ENCODE measurements around the gene PDE9A. TPM values are rescaled to one million over a fixed set of nuclear protein-coding genes. Genes with fewer than 3 reads are reported as not detected.

Gene PDE9A
- total RNA-seq, 1 experiment from 2014 or later = 44.8 TPM

DNA sequence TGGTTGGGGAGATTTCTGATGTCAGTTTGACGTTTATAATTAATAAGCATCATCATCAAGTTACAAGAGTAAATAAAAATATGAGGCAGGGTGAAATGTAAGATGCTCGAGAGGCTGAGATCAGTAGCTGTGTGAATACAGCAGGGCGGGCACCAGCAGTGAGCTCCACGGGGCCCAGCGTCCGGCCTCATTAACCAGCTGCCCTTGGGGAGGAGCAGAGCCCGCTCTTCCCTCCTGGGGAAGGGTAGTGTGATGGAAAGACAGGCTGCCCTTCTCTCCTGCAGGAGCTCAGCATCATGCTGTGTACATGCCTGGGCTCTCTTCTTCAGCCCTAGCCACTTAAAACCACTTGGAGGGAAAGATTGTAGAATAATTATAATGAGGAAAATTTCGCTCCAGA is 23.4 kb downstream of the PDE9A start (continued):
- TF ChIP-seq, protein P1, sequence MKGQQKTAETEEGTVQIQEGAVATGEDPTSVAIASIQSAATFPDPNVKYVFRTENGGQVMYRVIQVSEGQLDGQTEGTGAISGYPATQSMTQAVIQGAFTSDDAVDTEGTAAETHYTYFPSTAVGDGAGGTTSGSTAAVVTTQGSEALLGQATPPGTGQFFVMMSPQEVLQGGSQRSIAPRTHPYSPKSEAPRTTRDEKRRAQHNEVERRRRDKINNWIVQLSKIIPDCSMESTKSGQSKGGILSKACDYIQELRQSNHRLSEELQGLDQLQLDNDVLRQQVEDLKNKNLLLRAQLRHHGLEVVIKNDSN (CRISPR knock-in tag; IDR thresholded peaks at IDR 0.05) = no peak
- TF ChIP-seq TEAD1 (CRISPR knock-in tag; IDR thresholded peaks at IDR 0.05) (no peak), GTF2I (CRISPR knock-in tag; conservative IDR thresholded peaks at IDR 0.05) (no peak), NR2C2 (CRISPR knock-in tag; IDR thresholded peaks at IDR 0.05) (no peak)
- TF ChIP-seq, protein P2, sequence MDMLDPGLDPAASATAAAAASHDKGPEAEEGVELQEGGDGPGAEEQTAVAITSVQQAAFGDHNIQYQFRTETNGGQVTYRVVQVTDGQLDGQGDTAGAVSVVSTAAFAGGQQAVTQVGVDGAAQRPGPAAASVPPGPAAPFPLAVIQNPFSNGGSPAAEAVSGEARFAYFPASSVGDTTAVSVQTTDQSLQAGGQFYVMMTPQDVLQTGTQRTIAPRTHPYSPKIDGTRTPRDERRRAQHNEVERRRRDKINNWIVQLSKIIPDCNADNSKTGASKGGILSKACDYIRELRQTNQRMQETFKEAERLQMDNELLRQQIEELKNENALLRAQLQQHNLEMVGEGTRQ (CRISPR knock-in tag; IDR thresholded peaks at IDR 0.05) = no peak

DNA sequence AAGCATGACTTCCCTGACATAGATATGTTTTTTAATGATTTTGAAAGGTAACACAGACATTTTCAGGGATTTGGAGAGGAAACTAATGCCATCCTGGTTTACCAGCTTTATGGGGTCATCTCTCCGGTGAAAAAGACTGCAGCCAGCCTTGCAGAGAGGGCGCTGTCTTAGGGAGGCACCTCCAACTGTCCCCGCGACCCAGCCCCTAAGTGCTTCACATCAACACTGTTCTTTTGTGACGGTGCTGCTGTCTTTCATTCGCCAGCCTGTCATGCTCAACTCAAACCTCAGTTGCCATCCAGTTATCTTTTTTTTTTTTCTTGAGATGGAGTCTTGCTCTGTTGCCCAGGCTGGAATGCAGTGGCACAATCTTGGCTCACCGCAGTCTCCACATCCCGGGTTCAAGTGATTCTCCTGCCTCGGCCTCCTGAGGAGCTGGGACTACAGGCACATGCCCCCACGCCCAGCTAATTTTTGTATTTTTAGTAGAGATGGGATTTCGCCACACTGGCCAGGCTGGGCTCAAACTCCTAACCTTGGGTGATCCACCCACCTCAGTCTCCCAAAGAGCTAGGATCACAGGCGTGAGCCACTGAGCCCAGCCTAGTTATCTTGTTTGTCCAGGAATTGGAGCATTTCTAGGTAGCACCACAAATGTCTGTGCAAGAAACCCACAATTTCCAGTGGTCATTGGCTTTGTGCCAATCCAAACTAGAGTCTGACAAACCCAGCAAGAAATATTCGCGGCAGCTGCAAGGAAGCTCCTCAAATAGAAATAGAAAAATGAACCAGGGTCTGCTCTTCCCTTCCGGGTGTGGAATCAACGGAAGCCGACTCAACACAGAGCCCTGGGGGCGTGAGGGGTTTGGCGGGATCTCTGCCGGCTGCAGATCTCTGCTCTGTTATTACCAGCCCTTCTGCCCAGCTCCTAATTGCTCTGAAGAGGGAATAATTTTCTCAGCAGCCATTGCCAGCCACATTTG is 24.2 kb downstream of the PDE9A start:
- CTCF ChIA-PET = interaction anchor here (0.6 to 4.2 kb wide), 7 partner anchors 9 to 84 kb away, joined by 3 to 26 read pairs (median 5); partner anchors contain the start of gene PDE9A
- POLR2A ChIA-PET = no interaction called here
- Mint-ChIP-seq H3K27ac (no peak overlapping the region), H3K36me3 (peaks cover 15% of the 10 kb centered on the region), H3K4me3 (no peak overlapping the region), H3K27me3 (ENCODE audit: low read depth) (no peaks in the 10 kb centered on the region; the same call in 1 of the 2 replicates), H3K9me3 (no peaks in the 10 kb centered on the region), H3K4me1 (peaks cover 44% of the 10 kb centered on the region)
- TF ChIP-seq, protein P3, sequence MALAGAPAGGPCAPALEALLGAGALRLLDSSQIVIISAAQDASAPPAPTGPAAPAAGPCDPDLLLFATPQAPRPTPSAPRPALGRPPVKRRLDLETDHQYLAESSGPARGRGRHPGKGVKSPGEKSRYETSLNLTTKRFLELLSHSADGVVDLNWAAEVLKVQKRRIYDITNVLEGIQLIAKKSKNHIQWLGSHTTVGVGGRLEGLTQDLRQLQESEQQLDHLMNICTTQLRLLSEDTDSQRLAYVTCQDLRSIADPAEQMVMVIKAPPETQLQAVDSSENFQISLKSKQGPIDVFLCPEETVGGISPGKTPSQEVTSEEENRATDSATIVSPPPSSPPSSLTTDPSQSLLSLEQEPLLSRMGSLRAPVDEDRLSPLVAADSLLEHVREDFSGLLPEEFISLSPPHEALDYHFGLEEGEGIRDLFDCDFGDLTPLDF (CRISPR knock-in tag; IDR thresholded peaks at IDR 0.05) = no peak
- TF ChIP-seq GRHL2 (CRISPR knock-in tag; IDR thresholded peaks at IDR 0.05; ENCODE audit: insufficient replicate concordance, severe bottlenecking) (no peak), TEAD1 (CRISPR knock-in tag; IDR thresholded peaks at IDR 0.05) (no peak), ZNF317 (CRISPR knock-in tag; IDR thresholded peaks at IDR 0.05; ENCODE audit: borderline replicate concordance, low read depth) (no peak), NFE2L1 (CRISPR knock-in tag; IDR thresholded peaks at IDR 0.05) (no peak), GTF2I (CRISPR knock-in tag; conservative IDR thresholded peaks at IDR 0.05) (no peak), ZNF121 (CRISPR knock-in tag; IDR thresholded peaks at IDR 0.05) (peak; percentile 24; the same call in 1 of the 2 replicates)
- no peak for DNase-seq (ENCODE audit: low spot score)
- no peak for ATAC-seq

DNA sequence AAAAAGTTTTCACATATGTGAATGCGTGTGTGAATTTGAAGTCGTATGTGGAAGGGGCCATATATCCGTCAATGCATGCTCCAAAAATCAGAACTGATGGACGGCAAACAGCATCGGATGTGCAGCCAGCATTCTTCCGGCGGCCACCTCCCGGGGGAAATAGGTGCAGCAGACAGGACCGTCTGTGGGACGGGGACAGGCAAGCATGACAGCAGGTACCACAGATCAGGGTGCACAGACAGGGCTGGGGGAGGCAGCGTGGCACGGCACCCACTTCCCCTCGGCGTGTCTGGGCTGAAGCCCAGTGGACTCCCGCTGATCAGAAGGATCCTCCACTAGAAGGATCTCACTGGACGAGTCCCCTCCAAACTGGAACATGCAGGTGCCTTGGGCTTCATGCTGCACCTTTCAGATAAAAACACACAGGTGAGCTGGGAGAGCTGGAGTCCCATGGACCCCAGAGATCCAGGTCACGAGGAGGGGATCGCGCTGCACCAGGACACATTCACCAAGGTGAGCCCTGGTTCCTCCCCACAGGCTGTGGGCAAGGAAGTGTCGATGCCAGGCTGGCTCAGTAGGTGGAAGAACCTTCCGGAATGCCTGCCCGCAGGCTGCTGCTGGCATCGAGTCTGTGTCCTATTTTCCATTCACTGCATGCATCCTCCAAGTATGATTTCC is 25.3 kb downstream of the PDE9A start:
- Mint-ChIP-seq H3K36me3 (peaks cover 15% of the 10 kb centered on the region), H3K4me3 (no peak overlapping the region), H3K27me3 (ENCODE audit: low read depth) (no peaks in the 10 kb centered on the region; the same call in 1 of the 2 replicates), H3K9me3 (no peaks in the 10 kb centered on the region), H3K4me1 (peaks cover 32% of the 10 kb centered on the region), H3K27ac (peak overlapping the region; percentile 45; the same call in 1 of the 2 replicates)
- no peak for ATAC-seq
- DNase-seq (ENCODE audit: low spot score) = no peak
- ChIA-PET CTCF (interaction anchor here (0.7 to 4.2 kb wide), 11 partner anchors 10 to 139 kb away, joined by 3 to 26 read pairs (median 4); partner anchors contain the start of gene PDE9A), POLR2A (no interaction called here)
- TF ChIP-seq, protein P4, sequence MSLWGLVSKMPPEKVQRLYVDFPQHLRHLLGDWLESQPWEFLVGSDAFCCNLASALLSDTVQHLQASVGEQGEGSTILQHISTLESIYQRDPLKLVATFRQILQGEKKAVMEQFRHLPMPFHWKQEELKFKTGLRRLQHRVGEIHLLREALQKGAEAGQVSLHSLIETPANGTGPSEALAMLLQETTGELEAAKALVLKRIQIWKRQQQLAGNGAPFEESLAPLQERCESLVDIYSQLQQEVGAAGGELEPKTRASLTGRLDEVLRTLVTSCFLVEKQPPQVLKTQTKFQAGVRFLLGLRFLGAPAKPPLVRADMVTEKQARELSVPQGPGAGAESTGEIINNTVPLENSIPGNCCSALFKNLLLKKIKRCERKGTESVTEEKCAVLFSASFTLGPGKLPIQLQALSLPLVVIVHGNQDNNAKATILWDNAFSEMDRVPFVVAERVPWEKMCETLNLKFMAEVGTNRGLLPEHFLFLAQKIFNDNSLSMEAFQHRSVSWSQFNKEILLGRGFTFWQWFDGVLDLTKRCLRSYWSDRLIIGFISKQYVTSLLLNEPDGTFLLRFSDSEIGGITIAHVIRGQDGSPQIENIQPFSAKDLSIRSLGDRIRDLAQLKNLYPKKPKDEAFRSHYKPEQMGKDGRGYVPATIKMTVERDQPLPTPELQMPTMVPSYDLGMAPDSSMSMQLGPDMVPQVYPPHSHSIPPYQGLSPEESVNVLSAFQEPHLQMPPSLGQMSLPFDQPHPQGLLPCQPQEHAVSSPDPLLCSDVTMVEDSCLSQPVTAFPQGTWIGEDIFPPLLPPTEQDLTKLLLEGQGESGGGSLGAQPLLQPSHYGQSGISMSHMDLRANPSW (CRISPR knock-in tag; conservative IDR thresholded peaks at IDR 0.05; ENCODE audit: low read depth) = no peak
- TF ChIP-seq, protein P5, sequence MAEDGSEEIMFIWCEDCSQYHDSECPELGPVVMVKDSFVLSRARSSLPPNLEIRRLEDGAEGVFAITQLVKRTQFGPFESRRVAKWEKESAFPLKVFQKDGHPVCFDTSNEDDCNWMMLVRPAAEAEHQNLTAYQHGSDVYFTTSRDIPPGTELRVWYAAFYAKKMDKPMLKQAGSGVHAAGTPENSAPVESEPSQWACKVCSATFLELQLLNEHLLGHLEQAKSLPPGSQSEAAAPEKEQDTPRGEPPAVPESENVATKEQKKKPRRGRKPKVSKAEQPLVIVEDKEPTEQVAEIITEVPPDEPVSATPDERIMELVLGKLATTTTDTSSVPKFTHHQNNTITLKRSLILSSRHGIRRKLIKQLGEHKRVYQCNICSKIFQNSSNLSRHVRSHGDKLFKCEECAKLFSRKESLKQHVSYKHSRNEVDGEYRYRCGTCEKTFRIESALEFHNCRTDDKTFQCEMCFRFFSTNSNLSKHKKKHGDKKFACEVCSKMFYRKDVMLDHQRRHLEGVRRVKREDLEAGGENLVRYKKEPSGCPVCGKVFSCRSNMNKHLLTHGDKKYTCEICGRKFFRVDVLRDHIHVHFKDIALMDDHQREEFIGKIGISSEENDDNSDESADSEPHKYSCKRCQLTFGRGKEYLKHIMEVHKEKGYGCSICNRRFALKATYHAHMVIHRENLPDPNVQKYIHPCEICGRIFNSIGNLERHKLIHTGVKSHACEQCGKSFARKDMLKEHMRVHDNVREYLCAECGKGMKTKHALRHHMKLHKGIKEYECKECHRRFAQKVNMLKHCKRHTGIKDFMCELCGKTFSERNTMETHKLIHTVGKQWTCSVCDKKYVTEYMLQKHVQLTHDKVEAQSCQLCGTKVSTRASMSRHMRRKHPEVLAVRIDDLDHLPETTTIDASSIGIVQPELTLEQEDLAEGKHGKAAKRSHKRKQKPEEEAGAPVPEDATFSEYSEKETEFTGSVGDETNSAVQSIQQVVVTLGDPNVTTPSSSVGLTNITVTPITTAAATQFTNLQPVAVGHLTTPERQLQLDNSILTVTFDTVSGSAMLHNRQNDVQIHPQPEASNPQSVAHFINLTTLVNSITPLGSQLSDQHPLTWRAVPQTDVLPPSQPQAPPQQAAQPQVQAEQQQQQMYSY (CRISPR knock-in tag; IDR thresholded peaks at IDR 0.05) = no peak
- TF ChIP-seq ZNF121 (CRISPR knock-in tag; IDR thresholded peaks at IDR 0.05) (no peak), RORB (CRISPR knock-in tag; IDR thresholded peaks at IDR 0.05) (no peak), NFATC4 (CRISPR knock-in tag; IDR thresholded peaks at IDR 0.05) (no peak), NR2C2 (CRISPR knock-in tag; IDR thresholded peaks at IDR 0.05) (no peak), IRF2 (CRISPR knock-in tag; IDR thresholded peaks at IDR 0.05; ENCODE audit: borderline replicate concordance, low read depth) (no peak), NFYB (CRISPR knock-in tag; conservative IDR thresholded peaks at IDR 0.05; ENCODE audit: low read depth) (no peak)
- TF ChIP-seq, protein P2 (CRISPR knock-in tag; IDR thresholded peaks at IDR 0.05) = no peak

Measured in WTC11 (cell line).